GM19035 (cell line): ENCODE data around the gene HELZ2.
"Not testable (repeated sequence)": the region's sequence is repeated elsewhere in the genome, so short reads cannot be mapped to it uniquely, and the experiment has no call there.

Source experiments
- ATAC-seq: cut with Tn5 transposase; IDR thresholded peaks from one replicate; pipeline ENCODE4 v1.9.1; 2021; ENCODE audit not compliant: unreplicated experiment

The HELZ2 gene

DNA sequence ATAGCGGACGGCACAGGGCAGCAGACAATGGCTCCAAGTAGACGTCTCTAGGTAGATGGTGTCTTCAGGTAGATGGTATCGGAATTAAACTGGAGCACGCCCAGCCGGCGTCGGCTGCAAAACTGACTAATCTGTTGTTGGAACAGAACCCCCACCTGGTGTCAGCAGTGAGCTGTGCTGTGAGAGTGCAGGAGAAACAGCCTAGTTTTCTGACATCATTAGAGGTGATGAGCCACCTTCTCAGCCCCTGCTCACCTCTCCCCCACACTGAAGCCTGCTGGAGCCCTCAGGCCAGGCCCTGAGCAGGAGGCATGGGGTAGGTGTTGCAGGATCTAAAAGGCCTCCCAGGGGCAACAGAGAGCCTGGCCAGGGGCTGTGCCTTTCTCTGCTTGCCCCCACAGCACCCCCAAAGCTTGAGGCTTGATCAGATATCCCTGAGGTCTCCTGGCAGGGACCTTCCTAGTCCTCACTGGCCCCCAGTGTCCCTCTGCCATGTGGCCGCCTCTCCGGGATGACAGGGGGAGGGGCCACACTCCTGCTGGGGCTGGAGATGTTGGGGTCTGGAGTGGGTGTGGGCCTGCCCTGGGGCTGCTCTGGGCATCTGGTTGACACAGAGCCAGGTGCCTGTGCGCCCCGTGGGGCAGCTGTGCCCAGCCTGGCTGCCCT lies 6.9 kb upstream of the HELZ2 start:
- ATAC-seq: no peak

- ATAC-seq: no peak
These were observed 5.1 kb upstream of the HELZ2 start for GRCh38 chr20:63579017-63579694.

GRCh38 chr20:63578224-63579016 lies 4.4 kb upstream of the HELZ2 start:
- no peak for ATAC-seq

GRCh38 chr20:63577317-63577894 lies 3.4 kb upstream of the HELZ2 start:
- no peak for ATAC-seq

DNA sequence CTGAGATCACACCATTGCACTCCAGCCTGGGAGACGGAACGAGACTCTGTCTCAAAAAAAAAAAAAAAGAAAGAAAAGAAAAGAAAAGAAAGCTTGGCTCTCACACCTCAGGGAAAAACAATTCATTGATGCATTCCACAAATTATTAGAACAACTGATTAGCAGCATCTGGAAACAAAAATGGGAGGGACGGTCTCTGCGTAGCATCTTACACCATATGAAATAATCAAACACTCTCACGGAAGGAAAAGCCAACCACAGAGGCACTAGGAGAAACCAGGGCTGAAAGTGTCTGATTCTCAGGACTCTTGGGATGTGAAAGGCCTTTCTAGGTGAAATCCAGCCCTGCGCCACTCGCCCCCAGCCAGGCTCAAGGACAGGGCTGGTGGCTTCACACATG lies 2.3 kb upstream of the HELZ2 start:
- ATAC-seq: no peak

GRCh38 chr20:63574829-63575743 lies 1.0 kb upstream of the HELZ2 start:
- ATAC-seq: no peak

GRCh38 chr20:63573647-63574131 lies 350 bp downstream of the HELZ2 start:
- no peak for ATAC-seq

GRCh38 chr20:63572788-63573646 lies 1.0 kb downstream of the HELZ2 start:
- ATAC-seq: no peak

DNA sequence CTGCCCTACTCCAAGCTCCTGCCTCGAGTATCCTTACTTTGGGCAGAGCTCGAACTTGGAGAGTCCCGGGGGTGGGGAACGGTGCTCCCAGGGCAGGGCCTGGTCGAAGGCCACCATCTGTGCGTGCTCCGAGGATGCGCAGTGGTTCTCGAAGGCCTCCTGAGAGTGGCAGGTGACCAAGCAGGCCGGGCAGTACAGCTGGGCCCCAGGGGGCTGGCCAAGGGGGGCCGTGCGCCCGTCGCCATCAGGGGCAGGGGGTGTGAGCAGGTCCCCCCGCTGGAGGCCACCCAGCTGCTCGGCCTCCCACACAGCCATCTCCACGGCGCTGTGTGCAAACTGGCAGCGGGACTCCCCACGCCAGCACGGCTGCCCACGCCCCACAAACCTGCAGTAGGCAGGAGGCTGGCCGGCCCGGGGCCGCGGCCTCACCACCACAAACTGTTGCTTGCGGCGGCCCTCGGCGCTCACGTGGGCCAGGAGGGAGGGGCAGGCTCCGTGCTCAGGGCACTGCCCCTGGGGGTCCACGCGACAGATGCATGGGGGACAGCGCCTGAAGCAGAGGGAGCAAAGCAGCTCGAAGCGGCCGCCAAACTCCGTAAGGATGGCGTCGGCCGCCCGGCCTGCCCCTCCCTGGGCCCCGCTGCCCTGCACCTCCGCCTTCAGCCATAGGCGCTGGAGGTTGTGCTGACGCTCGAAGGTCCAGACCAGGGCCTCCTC lies 1.8 kb downstream of the HELZ2 start:
- no peak for ATAC-seq

- ATAC-seq: not testable (repeated sequence)
These were observed 3.0 kb downstream of the HELZ2 start for GRCh38 chr20:63571087-63571478.

GRCh38 chr20:63570281-63571086 lies 3.6 kb downstream of the HELZ2 start:
- no peak for ATAC-seq

DNA sequence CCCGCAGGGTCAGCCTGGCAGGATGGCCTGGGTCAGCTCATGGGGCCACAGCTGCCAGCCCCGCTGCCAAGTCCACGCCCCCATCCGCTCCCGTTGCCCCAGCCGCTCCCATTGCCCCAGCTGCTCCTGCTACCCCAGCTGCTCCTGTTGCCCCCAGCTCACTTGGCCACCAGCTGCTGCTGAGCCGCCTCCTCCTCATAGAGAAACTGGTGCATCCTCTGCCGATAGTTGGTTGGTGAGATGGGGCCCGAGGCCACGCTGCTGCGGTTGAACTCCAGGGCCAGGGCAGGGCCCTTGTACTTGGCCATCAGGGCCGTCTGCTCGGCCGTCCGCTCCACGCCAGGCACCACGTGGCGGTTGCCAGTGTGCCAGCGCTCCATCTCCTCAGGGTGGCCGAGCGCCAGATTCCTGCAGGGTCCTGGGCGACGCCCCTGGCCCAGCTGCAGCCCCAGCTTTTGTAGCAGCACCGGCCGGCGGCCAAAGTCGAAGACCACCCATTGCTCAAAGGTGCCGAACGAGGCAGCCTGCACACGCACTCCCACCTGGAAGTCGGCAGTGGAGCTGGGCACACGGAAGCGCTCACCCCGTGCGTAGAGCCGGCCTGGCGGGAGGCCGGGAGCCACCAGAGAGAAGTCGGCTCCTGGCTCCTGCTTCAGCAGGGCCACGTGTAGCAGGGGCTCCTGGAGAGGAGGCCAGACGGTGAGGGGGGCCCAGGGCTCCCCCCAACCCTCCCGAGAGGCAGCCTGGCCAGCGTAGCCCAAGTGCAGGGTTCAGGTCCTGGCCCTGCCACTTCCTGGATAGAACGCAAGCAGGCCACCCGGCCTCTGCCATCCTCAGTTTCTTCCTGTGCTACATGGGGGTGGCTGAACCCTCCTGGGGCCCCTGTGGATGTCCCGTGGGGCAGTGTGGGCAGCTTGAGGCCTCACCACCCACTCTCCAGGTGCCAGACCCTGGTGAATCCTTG lies 4.8 kb downstream of the HELZ2 start:
- no peak for ATAC-seq

GRCh38 chr20:63568170-63568981 lies 5.7 kb downstream of the HELZ2 start:
- ATAC-seq: no peak

DNA sequence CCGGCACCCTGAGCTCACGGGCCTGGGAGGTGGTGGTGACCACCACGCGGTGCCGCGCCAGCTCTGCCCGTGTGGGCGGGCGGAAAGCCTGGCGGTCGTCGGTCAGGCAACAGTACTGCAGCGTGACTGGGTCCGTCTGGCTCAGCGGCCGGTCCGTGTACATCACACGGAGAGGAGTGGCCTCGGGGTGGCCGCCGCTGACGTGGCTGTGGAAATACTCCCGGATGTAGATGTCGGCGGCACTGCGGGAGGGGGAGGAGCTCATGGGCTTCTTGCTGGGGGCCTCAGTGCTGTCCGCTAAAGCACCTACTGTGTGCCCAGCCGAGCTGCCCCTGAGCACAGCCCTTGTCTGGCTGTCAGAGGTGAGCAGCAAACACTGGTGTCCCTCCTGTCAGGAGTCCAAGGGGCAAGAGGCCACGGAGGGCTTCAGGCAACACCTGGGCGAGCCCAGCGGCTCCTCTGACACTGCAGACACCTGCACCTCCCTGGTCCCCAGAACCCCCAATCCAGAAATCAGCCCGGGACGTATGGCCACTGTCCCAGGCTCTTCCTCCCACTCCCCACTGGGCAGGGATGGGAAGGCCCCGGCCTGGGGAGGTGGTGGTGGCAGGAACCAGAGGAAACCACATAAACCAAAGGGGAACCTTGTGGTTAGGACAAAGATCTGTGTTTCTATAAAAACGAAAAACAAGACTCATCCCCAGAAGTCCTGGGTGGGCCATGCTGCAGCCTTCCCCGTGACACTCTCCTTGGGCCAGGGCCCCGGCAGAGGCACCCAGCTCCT lies 6.5 kb downstream of the HELZ2 start:
- peak; percentile 64 for ATAC-seq

GRCh38 chr20:63567136-63567385 lies 7.0 kb downstream of the HELZ2 start:
- no peak for ATAC-seq
